OCI-LY3 (cell line): ENCODE data around the gene SPRED1.
A peak's percentile ranks its signal among the peaks of the same experiment; 100 is the strongest.
"Not testable (repeated sequence)": the region's sequence is repeated elsewhere in the genome, so short reads cannot be mapped to it uniquely, and the experiment has no call there.

ENCODE experiments used
- H2AFZ ChIP-seq: fragments of 200-600, 300-600 bp; shearing (Covaris generic); 2 replicates; pipeline ENCODE4 v1.6.0; 2014; ENCODE audit warnings: antibody characterized with exemption, low read depth, low read length
- H3K27ac ChIP-seq: fragments of 200-600, 300-600 bp; sonication (generic); 2 replicates; pipeline ENCODE4 v1.5.1; 2014; ENCODE audit warnings: mild to moderate bottlenecking, low read length, moderate library complexity, mixed read lengths
- H3K27me3 ChIP-seq: fragments of 200-600, 300-600 bp; sonication (generic); 2 replicates; pipeline ENCODE4 v1.6.1; 2014; ENCODE audit warnings: low read depth, low read length, mixed read lengths
- H3K36me3 ChIP-seq: fragments of 200-600, 300-600 bp; sonication (generic); replicated peaks from 2 replicates; pipeline ENCODE3; 2014; ENCODE audit warnings: low read depth, low read length, mixed read lengths
- H3K4me1 ChIP-seq: fragments of 300-600, 200-600 bp; sonication (generic); 2 replicates; pipeline ENCODE4 v1.6.1; 2014; ENCODE audit warnings: low read length, mixed read lengths
- H3K4me2 ChIP-seq: fragments of 200-600, 300-600 bp; sonication (generic); 2 replicates; pipeline ENCODE4 v1.6.1; 2014; ENCODE audit warnings: low read length, mixed read lengths
- H3K4me3 ChIP-seq: fragments of 300-600, 200-600 bp; sonication (generic); 2 replicates; pipeline ENCODE4 v1.5.1; 2014; ENCODE audit warnings: antibody characterized with exemption, mild to moderate bottlenecking, low read length, moderate library complexity
- H3K79me2 ChIP-seq: fragments of 300-600, 200-600 bp; shearing (Covaris generic); 2 replicates; pipeline ENCODE4 v1.6.1; 2014; ENCODE audit warnings: mild to moderate bottlenecking, low read length, mixed read lengths
- H3K9ac ChIP-seq: fragments of 300-600, 200-600 bp; shearing (Covaris generic); 2 replicates; pipeline ENCODE4 v1.6.0; 2014; ENCODE audit warnings: mild to moderate bottlenecking, low read length, moderate library complexity
- H3K9me3 ChIP-seq: fragments of 200-600, 300-600 bp; shearing (Covaris generic); 2 replicates; pipeline ENCODE4 v1.6.1; 2014; ENCODE audit warnings: low read length, mixed read lengths; ENCODE audit not compliant: insufficient read depth
- H4K20me1 ChIP-seq: fragments of 200-600, 300-600 bp; sonication (generic); 2 replicates; pipeline ENCODE4 v1.6.1; 2016; ENCODE audit warnings: low read length, mixed read lengths; ENCODE audit not compliant: insufficient read depth
- CTCF ChIP-seq: fragments of 200-600, 300-600 bp; sonication (generic); IDR thresholded peaks from 2 replicates; pipeline ENCODE4 v1.5.1; 2014; ENCODE audit warnings: antibody characterized with exemption, low read length, low read depth
- EZH2phosphoT487 ChIP-seq: fragments of 200-600 bp; shearing (Covaris generic); IDR thresholded peaks from 2 replicates; pipeline ENCODE4 v1.6.1; 2018; ENCODE audit warnings: antibody characterized with exemption, mixed run types, low read depth

Gene SPRED1

GRCh38 chr15:38231436-38231835, 21.2 kb upstream of the SPRED1 start:
- H3K27me3 ChIP-seq = no peaks in the 10 kb centered on the region
- no peaks in the 10 kb centered on the region for H3K36me3 ChIP-seq
- no peaks in the 10 kb centered on the region for H4K20me1 ChIP-seq
- no peaks in the 10 kb centered on the region for H3K9me3 ChIP-seq
- H3K79me2 ChIP-seq = no peaks in the 10 kb centered on the region
- H3K4me1 ChIP-seq = no peaks in the 10 kb centered on the region
- H3K9ac ChIP-seq = no peak overlapping the region
- H2AFZ ChIP-seq = no peak overlapping the region
- TF ChIP-seq EZH2phosphoT487 (no peak), CTCF (no peak)
- H3K27ac ChIP-seq = no peak overlapping the region
- no peak overlapping the region for H3K4me2 ChIP-seq
- H3K4me3 ChIP-seq = no peak overlapping the region

- H3K27me3 ChIP-seq, H3K27ac ChIP-seq, H3K36me3 ChIP-seq, H3K9me3 ChIP-seq, H2AFZ ChIP-seq, H3K4me3 ChIP-seq, H3K9ac ChIP-seq, H3K4me2 ChIP-seq, H3K79me2 ChIP-seq, H4K20me1 ChIP-seq: not testable (repeated sequence)
- H3K4me1 ChIP-seq = peaks cover 18% of the 10 kb centered on the region
These were observed 15.6 kb upstream of the SPRED1 start for GRCh38 chr15:38237021-38237420.

DNA sequence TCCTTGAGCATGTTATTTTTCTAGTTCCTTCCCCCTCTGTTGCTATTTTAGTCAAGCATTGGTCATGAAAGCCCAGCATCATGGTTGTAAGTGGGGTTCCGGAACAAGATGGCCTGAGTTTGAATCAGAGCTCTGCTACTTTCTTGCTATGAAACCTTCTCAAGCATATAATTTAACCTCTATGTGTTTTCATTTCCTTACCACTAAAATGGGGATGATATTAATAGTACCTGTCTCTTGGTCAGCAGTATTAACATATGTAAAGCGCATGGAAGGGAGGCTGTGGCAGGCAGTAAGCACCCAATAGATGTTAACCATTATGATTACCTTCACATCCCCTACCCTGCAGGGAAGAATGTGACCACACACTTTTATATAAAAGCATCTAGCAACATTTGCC, 14.3 kb upstream of the SPRED1 start:
- Histone ChIP-seq H2AFZ (no peak overlapping the region), H3K27ac (no peak overlapping the region)

GRCh38 chr15:38242055-38242454, 10.6 kb upstream of the SPRED1 start:
- no peak overlapping the region for H2AFZ ChIP-seq

More for the DNA sequence above, 14.3 kb upstream of the SPRED1 start:
- Histone ChIP-seq H3K4me3 (no peak overlapping the region), H3K27me3 (no peaks in the 10 kb centered on the region), H3K9me3 (no peaks in the 10 kb centered on the region), H3K36me3 (no peaks in the 10 kb centered on the region), H3K4me2 (peak overlapping the region; percentile 39), H3K4me1 (peaks cover 25% of the 10 kb centered on the region), H4K20me1 (no peaks in the 10 kb centered on the region), H3K9ac (no peak overlapping the region), H3K79me2 (no peaks in the 10 kb centered on the region)
- TF ChIP-seq EZH2phosphoT487 (no peak), CTCF (no peak)

More at GRCh38 chr15:38242055-38242454, 10.6 kb upstream of the SPRED1 start:
- Histone ChIP-seq H4K20me1 (no peaks in the 10 kb centered on the region), H3K27me3 (0 out of 2 replicates have a peak, but pooled peaks cover 3% of the 10 kb centered on the region), H3K27ac (no peak overlapping the region), H3K9me3 (no peaks in the 10 kb centered on the region), H3K36me3 (no peaks in the 10 kb centered on the region), H3K4me2 (peak overlapping the region; percentile 55), H3K9ac (no peak overlapping the region), H3K4me3 (peak overlapping the region; percentile 29; the same call in 1 of the 2 replicates), H3K79me2 (no peaks in the 10 kb centered on the region), H3K4me1 (peaks cover 25% of the 10 kb centered on the region)
- no peak for TF ChIP-seq EZH2phosphoT487
- TF ChIP-seq CTCF = no peak
